Breast epithelium (tissue), 3 donors: ENCODE results near the gene PPP2R3C.

Experiments used
- POLR2A ChIP-seq: fragments of 450-650 bp; IDR thresholded peaks from one replicate; pipeline ENCODE4 v1.6.1; 2016; ENCODE audit warnings: antibody characterized with exemption, mild to moderate bottlenecking, moderate library complexity
- POLR2AphosphoS5 ChIP-seq, 3 donors: sonication (generic); formaldehyde crosslinking; IDR thresholded peaks; one replicate each; pipeline ENCODE4 v1.6.1; 2017; ENCODE audit warnings: antibody characterized with exemption in 3 of 3
- TF ChIP-seq, protein P1 (sequence below), 3 donors: fragments of 450-650 bp; IDR thresholded peaks; one replicate each; pipeline ENCODE4 v1.5.1; 2016 to 2017; ENCODE audit warnings: antibody characterized with exemption in 3 of 3, mild to moderate bottlenecking in 3 of 3, moderate library complexity in 3 of 3

DNA sequence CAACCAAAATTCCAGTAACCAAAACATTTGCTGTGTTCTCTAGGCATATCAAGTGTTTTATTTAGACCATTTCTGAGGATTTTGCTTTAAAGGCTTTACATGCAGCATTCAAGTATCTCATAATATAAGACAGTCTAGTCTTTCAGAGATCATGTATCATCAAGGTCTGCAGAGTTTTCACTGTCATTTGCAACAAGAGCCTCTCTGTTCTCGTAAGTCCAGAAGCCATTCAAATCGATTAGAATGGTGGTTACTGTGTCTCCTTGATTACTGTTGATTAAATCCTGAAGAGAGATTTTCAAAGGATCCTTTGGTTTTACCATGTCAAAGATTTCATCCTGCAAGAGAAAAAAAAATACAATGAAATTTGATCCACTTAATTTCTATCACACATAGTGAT, 36.3 kb downstream of the PPP2R3C start:
- TF ChIP-seq, protein P1, sequence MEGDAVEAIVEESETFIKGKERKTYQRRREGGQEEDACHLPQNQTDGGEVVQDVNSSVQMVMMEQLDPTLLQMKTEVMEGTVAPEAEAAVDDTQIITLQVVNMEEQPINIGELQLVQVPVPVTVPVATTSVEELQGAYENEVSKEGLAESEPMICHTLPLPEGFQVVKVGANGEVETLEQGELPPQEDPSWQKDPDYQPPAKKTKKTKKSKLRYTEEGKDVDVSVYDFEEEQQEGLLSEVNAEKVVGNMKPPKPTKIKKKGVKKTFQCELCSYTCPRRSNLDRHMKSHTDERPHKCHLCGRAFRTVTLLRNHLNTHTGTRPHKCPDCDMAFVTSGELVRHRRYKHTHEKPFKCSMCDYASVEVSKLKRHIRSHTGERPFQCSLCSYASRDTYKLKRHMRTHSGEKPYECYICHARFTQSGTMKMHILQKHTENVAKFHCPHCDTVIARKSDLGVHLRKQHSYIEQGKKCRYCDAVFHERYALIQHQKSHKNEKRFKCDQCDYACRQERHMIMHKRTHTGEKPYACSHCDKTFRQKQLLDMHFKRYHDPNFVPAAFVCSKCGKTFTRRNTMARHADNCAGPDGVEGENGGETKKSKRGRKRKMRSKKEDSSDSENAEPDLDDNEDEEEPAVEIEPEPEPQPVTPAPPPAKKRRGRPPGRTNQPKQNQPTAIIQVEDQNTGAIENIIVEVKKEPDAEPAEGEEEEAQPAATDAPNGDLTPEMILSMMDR (IDR thresholded peaks at IDR 0.05) = no peak
- TF ChIP-seq POLR2A (no peak), POLR2AphosphoS5 (IDR thresholded peaks at IDR 0.05) (no peak)
